Myocyte (in vitro differentiated cells): ENCODE results near the gene CPTP. TPM values are rescaled to one million over a fixed set of nuclear protein-coding genes. Genes with fewer than 3 reads are reported as not detected.

Source experiments
- DNase-seq: peaks from one replicate; pipeline ENCODE4 v3.0.0-alpha.2; 2012; ENCODE audit warnings: low read depth
- total RNA-seq: library from RNA; depleted of rRNA; stranded (reverse); fragments of >200 nt; gene quantifications from 2 replicates; pipeline ENCODE4 v1.2.3, GENCODE V29; 2014

CPTP gene
- total RNA-seq, 1 donor from 2014 or later = 28.9 TPM

- DNase-seq = no peak
Observed at GRCh38 chr1:1317420-1317819, 7.2 kb upstream of the CPTP start.

- peak; percentile 94 for DNase-seq
Observed at GRCh38 chr1:1318131-1318652, 6.4 kb upstream of the CPTP start.

DNA sequence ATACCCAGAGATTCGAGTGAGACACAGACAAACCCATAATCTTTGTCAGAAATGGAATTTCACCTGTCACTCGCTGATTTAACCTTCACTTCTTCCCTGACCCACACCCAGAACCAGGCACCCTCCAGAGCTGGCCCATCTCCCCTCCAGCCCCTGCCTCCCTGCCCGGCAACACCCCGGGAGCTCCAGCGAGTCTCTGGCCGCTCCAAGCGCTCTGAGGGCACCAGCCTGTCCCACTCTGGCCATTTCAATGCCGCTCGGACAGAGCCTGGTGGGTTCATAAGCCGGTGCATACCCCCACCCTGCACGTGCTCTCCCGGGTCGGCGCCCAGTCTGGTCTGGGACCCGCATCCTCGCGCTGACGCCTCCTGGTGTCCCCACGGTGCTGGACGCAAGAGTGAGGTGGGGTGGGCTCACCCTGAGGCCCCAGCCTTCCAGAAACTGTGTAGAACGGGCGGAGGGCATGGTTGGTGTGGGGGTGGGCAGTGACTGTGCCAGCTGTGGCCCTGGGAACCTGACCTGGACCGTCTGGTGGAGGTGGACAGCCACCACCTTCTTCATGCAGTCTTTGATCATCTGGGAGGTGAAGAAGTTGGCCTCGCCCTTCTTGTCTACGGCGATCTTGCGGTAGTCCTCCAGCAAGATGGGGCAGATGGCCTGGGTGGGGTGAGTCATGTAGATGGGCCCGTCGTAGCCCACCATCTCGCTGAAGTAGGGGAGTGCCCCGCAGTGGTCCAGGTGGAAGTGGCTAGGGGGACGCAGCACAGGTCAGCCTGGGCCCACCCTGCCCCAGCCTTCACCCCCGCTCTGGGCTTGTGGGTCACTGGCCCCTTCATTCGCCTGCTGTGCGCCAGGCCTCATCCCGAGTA is 5.6 kb upstream of the CPTP start:
- DNase-seq = no peak

- no peak for DNase-seq
Observed at GRCh38 chr1:1319646-1319941, 5.0 kb upstream of the CPTP start.

DNA sequence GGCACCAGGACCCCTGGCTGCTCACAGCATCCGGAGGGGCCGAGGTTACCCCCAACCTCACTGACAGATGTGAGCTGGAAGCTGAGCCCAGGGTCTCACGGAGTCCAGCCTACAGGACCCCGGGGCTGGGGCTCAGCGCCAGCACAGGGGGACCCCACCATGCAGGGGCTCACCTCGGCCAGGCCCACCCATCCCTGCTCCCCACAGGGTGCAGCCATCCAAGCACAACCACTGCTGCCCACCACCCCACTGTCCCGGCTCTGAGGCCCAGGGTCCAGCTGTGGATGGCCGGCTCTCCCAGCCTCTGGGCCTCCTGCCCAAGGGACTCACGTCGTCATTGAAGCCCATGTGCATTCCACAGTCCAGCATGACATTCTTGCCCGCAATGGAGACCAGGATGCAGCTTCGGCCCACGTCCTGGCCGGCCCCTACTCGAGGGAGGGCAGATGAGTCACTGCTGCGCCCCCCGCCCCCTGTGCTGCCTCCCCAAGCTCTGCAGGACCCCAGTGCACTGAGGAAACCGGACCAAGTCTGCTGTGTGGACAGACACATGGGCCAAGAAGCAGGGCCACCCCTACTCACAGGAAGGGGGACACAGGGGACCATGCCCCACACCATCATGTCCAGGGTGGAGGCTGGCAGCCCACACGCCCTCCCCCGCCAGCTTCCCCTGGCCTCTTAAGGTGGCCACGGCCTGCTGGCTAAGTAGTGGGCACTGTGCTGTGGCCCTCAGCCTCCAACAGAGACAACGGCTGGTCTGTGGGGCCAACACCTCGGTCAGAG is 3.7 kb upstream of the CPTP start:
- DNase-seq = no peak

- DNase-seq = no peak
Observed at GRCh38 chr1:1321477-1321876, 3.1 kb upstream of the CPTP start.

DNA sequence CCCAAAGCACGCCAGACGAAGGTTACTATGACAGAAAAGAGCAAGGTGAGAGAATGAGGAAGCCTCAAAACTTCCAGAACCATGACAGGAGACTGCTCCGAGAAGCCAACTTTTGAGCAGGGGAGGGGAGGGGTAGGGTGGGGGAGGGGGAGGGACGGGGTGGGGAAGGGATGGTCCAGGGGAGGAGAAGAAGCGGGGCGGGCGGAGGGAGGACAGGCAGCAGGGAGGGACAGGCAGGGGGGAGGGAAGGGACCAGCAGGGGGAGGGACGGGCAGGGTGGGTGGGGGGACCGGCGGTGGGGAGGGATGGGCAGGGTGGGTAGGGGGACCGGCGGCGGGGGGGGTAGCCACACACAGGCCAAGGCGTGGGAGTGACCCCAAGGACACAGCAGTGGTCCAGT is 2.2 kb upstream of the CPTP start:
- no peak for DNase-seq

DNA sequence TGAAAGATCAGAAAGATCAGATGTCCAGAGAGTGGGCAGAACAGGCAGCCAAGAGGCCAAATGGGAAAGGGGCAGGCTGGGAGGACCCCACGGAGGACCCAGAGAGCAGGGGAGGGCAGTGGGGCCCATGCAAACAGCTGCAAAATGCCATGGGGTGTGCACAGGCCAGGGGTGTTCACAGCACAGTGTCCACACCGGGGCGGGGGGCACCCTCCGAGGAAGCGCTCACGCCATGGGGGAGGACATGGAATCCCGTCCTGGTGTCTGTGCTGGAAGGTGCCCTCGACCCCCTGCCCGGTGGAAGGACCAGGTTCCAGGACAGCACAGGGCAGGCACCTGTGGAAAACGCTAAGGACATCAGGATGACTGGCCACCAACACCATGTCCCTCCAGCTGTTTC is 1.6 kb upstream of the CPTP start:
- DNase-seq = no peak

DNA sequence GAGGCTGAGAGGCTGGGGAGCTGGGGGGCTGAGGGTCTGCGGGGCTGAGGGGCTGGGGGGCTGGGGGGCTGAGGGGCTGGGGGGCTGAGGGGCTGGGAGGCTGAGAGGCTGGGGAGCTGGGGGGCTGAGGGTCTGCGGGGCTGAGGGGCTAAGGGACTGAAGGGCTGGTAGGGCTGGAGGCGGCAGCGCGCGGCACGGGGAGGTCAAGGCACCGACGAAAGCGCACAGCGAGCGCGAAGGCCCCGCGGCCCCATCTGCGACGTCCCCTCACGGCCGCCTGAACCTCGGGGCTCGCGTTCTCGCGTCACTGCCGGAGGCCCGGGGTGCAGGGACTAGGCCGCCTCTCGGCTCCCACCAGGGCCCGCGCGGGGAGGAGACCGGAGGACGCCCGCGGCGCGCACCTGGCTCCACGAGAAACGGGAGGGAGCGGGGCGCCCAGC is 498 bp upstream of the CPTP start:
- DNase-seq = no peak

GRCh38 chr1:1325288-1326074 is 879 bp downstream of the CPTP start:
- no peak for DNase-seq

DNA sequence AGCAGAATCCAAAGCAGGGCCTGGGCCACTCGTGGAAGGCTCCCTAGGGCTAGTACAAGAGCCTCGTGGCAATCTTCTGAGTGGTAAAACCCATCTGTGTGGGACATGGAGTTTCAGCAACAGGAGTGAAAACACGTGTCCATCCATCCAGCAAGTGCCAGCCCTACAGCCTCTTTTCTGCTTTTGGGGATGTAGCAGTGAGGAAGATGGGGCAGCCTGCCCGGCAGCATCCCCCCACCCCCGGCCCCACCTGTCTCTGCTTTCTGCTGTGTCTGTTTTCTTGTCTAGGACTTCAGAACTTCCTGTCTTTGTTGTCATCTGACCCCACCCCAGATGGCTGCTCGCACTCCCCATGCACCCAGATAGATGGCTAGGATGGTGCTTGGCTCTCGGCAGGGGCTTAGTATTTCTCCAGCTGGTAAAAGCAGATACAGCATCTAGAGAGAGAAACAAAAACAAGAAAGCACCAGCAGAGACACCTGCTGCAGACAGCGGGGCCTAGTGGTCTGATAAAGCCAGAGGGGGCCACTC is 1.5 kb downstream of the CPTP start:
- no peak for DNase-seq

- DNase-seq = no peak
Observed at GRCh38 chr1:1327291-1327690, 2.7 kb downstream of the CPTP start.

DNA sequence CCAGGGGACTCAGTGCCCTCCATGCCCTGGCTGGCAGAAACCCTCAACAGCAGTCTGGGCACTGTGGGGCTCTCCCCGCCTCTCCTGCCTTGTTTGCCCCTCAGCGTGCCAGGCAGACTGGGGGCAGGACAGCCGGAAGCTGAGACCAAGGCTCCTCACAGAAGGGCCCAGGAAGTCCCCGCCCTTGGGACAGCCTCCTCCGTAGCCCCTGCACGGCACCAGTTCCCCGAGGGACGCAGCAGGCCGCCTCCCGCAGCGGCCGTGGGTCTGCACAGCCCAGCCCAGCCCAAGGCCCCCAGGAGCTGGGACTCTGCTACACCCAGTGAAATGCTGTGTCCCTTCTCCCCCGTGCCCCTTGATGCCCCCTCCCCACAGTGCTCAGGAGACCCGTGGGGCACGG is 3.7 kb downstream of the CPTP start:
- DNase-seq = no peak

- DNase-seq = no peak
Observed at GRCh38 chr1:1329304-1330210, 5.0 kb downstream of the CPTP start.

DNA sequence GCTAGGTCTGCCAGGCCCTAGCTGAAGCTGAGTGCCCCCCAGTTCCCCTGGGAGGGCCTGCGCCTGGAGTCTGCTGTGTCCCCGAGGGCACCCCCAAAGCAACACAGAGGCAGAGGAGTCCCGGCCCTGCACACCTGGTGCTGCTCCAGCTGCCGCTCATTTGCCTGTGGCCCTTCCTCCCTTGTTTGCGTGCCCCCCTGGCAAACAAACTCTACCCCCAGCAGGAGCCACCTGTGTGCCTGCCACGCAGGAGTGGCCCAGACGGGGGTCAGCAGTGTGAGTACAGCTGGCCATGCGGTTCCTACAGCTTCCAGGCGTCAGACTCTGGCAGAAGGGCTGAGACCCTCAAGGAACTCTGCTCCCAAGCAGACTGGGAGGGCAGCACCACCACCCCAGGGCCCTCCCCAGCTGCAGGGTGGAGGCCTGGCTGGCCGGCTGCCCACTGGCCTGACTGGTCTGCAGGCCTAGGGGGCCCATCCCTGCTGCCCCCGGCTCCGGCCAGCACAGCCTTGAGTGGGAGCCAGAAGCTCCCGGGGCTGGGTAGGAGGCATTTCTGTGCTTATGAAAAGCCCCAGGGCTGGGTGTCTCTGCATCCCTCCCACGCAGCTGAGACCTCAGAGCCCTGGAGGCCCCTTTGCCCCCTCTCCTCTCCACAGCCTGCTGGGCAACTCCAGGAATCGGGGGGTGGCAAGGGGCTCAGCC is 5.9 kb downstream of the CPTP start:
- no peak for DNase-seq

DNA sequence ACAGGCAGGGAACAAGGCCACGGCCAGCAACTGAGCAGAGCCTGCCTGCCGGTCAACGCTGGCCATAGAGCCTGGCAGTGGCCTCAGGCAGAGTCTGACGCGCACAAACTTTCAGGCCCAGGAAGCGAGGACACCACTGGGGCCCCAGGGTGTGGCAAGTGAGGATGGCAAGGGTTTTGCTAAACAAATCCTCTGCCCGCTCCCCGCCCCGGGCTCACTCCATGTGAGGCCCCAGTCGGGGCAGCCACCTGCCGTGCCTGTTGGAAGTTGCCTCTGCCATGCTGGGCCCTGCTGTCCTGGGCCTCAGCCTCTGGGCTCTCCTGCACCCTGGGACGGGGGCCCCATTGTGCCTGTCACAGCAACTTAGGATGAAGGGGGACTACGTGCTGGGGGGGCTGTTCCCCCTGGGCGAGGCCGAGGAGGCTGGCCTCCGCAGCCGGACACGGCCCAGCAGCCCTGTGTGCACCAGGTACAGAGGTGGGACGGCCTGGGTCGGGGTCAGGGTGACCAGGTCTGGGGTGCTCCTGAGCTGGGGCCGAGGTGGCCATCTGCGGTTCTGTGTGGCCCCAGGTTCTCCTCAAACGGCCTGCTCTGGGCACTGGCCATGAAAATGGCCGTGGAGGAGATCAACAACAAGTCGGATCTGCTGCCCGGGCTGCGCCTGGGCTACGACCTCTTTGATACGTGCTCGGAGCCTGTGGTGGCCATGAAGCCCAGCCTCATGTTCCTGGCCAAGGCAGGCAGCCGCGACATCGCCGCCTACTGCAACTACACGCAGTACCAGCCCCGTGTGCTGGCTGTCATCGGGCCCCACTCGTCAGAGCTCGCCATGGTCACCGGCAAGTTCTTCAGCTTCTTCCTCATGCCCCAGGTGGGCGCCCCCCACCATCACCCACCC is 6.7 kb downstream of the CPTP start, which contains the start of gene TAS1R3:
TAS1R3 (plus strand) TSS at position 213 of the 898 bp plus-strand sequence; CDS start at position 279, 66 bp downstream.
- DNase-seq = no peak

DNA sequence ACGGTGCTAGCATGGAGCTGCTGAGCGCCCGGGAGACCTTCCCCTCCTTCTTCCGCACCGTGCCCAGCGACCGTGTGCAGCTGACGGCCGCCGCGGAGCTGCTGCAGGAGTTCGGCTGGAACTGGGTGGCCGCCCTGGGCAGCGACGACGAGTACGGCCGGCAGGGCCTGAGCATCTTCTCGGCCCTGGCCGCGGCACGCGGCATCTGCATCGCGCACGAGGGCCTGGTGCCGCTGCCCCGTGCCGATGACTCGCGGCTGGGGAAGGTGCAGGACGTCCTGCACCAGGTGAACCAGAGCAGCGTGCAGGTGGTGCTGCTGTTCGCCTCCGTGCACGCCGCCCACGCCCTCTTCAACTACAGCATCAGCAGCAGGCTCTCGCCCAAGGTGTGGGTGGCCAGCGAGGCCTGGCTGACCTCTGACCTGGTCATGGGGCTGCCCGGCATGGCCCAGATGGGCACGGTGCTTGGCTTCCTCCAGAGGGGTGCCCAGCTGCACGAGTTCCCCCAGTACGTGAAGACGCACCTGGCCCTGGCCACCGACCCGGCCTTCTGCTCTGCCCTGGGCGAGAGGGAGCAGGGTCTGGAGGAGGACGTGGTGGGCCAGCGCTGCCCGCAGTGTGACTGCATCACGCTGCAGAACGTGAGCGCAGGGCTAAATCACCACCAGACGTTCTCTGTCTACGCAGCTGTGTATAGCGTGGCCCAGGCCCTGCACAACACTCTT is 7.6 kb downstream of the CPTP start:
- no peak for DNase-seq
